CD4-positive, alpha-beta T cell (primary cell): ENCODE results near the gene TPSG1. TPM values are rescaled to one million over a fixed set of nuclear protein-coding genes. Genes with fewer than 3 reads are reported as not detected.
"Not testable (repeated sequence)": the region's sequence is repeated elsewhere in the genome, so short reads cannot be mapped to it uniquely, and the experiment has no call there.

Experiments
- ATAC-seq: fragments of 200-7000 bp; cut with Tn5 transposase; one replicate; pipeline ENCODE4 v1.10.0; 2022; ENCODE audit warnings: mild to moderate bottlenecking; ENCODE audit not compliant: poor library complexity
- CTCF ChIA-PET: fragments of 350-600 bp; sonication (Branson Sonifier 250); formaldehyde crosslinking; loops from one replicate; lab custom pipeline; 2021; ENCODE audit warnings: antibody characterized with exemption, inconsistent platforms; lab: Charles Lee
- POLR2A ChIA-PET: fragments of 350-600 bp; sonication (Branson Sonifier 250); formaldehyde crosslinking; loops from one replicate; lab custom pipeline; 2021; ENCODE audit warnings: antibody characterized with exemption, inconsistent platforms; lab: Charles Lee
- DNase-seq, 14 experiments: peaks; one replicate each; pipeline ENCODE4 v3.0.0-alpha.2; 2013 to 2020; ENCODE audit warnings: mixed read lengths in 2 of 14
- H3K27ac ChIP-seq, 2 donors: one replicate each; pipeline versions ENCODE4 v1.5.1 to v1.7.0; 2013; ENCODE audit warnings: low read length in 2 of 2, low read depth in 1 of 2, mild to moderate bottlenecking in 1 of 2
- H3K27me3 ChIP-seq, 2 experiments: 1 replicate in 1 of 2; 2 replicates in 1 of 2; pipeline versions ENCODE4 v1.6.1 to v1.7.0; 2013; ENCODE audit warnings: low read length in 2 of 2, control low read depth in 1 of 2, mild to moderate bottlenecking in 1 of 2, moderate library complexity in 1 of 2; ENCODE audit not compliant: insufficient read depth in 2 of 2, control insufficient read depth in 1 of 2
- H3K36me3 ChIP-seq: one replicate; pipeline ENCODE4 v1.6.1; 2013; ENCODE audit warnings: low read length, control low read depth; ENCODE audit not compliant: insufficient read depth
- H3K4me1 ChIP-seq: one replicate; pipeline ENCODE4 v1.6.1; 2013; ENCODE audit warnings: low read length, control low read depth; ENCODE audit not compliant: insufficient read depth
- H3K4me3 ChIP-seq: one replicate; pipeline ENCODE4 v1.5.1; 2013; ENCODE audit warnings: mild to moderate bottlenecking, low read length, moderate library complexity
- H3K9me3 ChIP-seq, 2 experiments: 1 replicate in 1 of 2; 2 replicates in 1 of 2; pipeline versions ENCODE4 v1.6.1 to v1.7.0; 2013; ENCODE audit warnings: low read length in 2 of 2, mild to moderate bottlenecking in 2 of 2, control low read depth in 1 of 2, moderate library complexity in 1 of 2; ENCODE audit not compliant: control insufficient read depth in 1 of 2, insufficient read depth in 1 of 2
- H3K27ac Mint-ChIP-seq: one replicate; pipeline ENCODE4 v1.8.0; 2020; ENCODE audit warnings: mixed read lengths
- H3K27me3 Mint-ChIP-seq: one replicate; pipeline ENCODE4 v1.8.0; 2021; ENCODE audit warnings: mixed read lengths
- H3K36me3 Mint-ChIP-seq: one replicate; pipeline ENCODE4 v1.8.0; 2021; ENCODE audit warnings: low read depth, mixed read lengths
- H3K4me1 Mint-ChIP-seq: one replicate; pipeline ENCODE4 v1.8.0; 2021; ENCODE audit warnings: low read depth, mixed read lengths
- H3K4me3 Mint-ChIP-seq: one replicate; pipeline ENCODE4 v1.8.0; 2020; ENCODE audit warnings: mild to moderate bottlenecking, mixed read lengths
- H3K9me3 Mint-ChIP-seq: one replicate; pipeline ENCODE4 v1.8.0; 2020; ENCODE audit warnings: mixed read lengths
- CTCF ChIP-seq: fragments of 200-600 bp; IDR thresholded peaks from one replicate; pipeline ENCODE4 v1.8.0; 2022; ENCODE audit warnings: antibody characterized with exemption, mild to moderate bottlenecking
- intact Hi-C, 2 experiments: fragments of 100-400 bp; cut with DNase I in 1 of 2; cut with micrococcal nuclease in 1 of 2; formaldehyde crosslinking; loops; one replicate each; pipeline versions ENCODE4 v1.15.1 to v1.9.0; 2023 to 2025; cut with DNase I, micrococcal nuclease
- total RNA-seq, 174 experiments: library from RNA in 2 of 174; stranded (reverse) in 2 of 174; gene quantifications; one replicate each; pipeline ENCODE4 v1.2.3 and lab custom pipeline; 2021 to 2026

TPSG1 gene
- total RNA-seq, 2 experiments from 2014 or later: not detected

- Mint-ChIP-seq H3K36me3 (no peaks in the 10 kb centered on the region), H3K4me1 (no peaks in the 10 kb centered on the region), H3K9me3 (no peaks in the 10 kb centered on the region), H3K4me3 (no peak overlapping the region), H3K27me3 (no peaks in the 10 kb centered on the region), H3K27ac (no peak overlapping the region)
- ChIA-PET POLR2A (no interaction called here), CTCF (no interaction called here)
- TF ChIP-seq CTCF: no peak
- no peak overlapping the region for H3K27ac ChIP-seq
- DNase-seq: no peak
- peaks cover 0 to 12% of the 10 kb centered on the region in 2 experiments for H3K27me3 ChIP-seq
- peaks cover 0 to 34% of the 10 kb centered on the region in 2 experiments for H3K9me3 ChIP-seq
- intact Hi-C loops: no loop called here
- ATAC-seq: no peak
- no peaks in the 10 kb centered on the region for H3K36me3 ChIP-seq
- H3K4me1 ChIP-seq: peaks cover 2% of the 10 kb centered on the region
- no peak overlapping the region for H3K4me3 ChIP-seq
Observed at GRCh38 chr16:1189455-1189854, 35.6 kb downstream of the TPSG1 start.

- no peaks in the 10 kb centered on the region for H3K9me3 Mint-ChIP-seq
- no peak for TF ChIP-seq CTCF
- Histone ChIP-seq H3K9me3 (peaks cover 0 to 42% of the 10 kb centered on the region in 2 experiments), H3K27me3 (peaks cover 0 to 10% of the 10 kb centered on the region in 2 experiments), H3K4me1 (no peaks in the 10 kb centered on the region), H3K27ac (no peak overlapping the region), H3K4me3 (no peak overlapping the region), H3K36me3 (no peaks in the 10 kb centered on the region)
- H3K36me3 Mint-ChIP-seq: no peaks in the 10 kb centered on the region
- no peak overlapping the region for H3K4me3 Mint-ChIP-seq
- DNase-seq (peak; percentile 16 to 73 (median 38)), ATAC-seq (peak; percentile 70)
- no peaks in the 10 kb centered on the region for H3K27me3 Mint-ChIP-seq
- no peak overlapping the region for H3K27ac Mint-ChIP-seq
- H3K4me1 Mint-ChIP-seq: no peaks in the 10 kb centered on the region
- CTCF ChIA-PET: no interaction called here
- intact Hi-C loops: no loop called here
- POLR2A ChIA-PET: no interaction called here
Observed at GRCh38 chr16:1188432-1189189, 36.5 kb downstream of the TPSG1 start.

GRCh38 chr16:1185460-1186207 is 39.4 kb downstream of the TPSG1 start:
- intact Hi-C loops, H3K4me3 ChIP-seq, POLR2A ChIA-PET, H3K27ac Mint-ChIP-seq, H3K36me3 ChIP-seq, CTCF ChIA-PET, H3K27ac ChIP-seq, H3K4me3 Mint-ChIP-seq, H3K36me3 Mint-ChIP-seq, H3K27me3 Mint-ChIP-seq, H3K27me3 ChIP-seq, H3K4me1 ChIP-seq, ATAC-seq, DNase-seq, H3K4me1 Mint-ChIP-seq, H3K9me3 Mint-ChIP-seq: not testable (repeated sequence)
- H3K9me3 ChIP-seq: peaks cover 0 to 45% of the 10 kb centered on the region in 2 experiments
